H9 (cell line): ENCODE measurements around the gene TNFRSF6B. TPM values are rescaled to one million over a fixed set of nuclear protein-coding genes. Genes with fewer than 3 reads are reported as not detected.
A peak's percentile ranks its signal among the peaks of the same experiment; 100 is the strongest.

Experiments used
- DNase-seq: peaks from one replicate; pipeline ENCODE4 v3.0.0-alpha.2; 2017
- H2AFZ ChIP-seq: one replicate; pipeline ENCODE4 v1.6.1; 2013; ENCODE audit warnings: mild to moderate bottlenecking, low read length, control low read depth, moderate library complexity
- H2AK5ac ChIP-seq: 2 replicates; pipeline ENCODE4 v1.6.1; 2013; ENCODE audit warnings: low read length, control low read depth, mixed read lengths; ENCODE audit not compliant: insufficient read length
- H2BK120ac ChIP-seq: one replicate; pipeline ENCODE4 v1.6.1; 2013; ENCODE audit warnings: low read depth, mild to moderate bottlenecking, low read length, control low read depth, inconsistent platforms; ENCODE audit not compliant: poor library complexity, severe bottlenecking
- H2BK12ac ChIP-seq: 2 replicates; pipeline ENCODE4 v1.6.1; 2013; ENCODE audit warnings: low read length, control low read depth, mixed read lengths, low read depth; ENCODE audit not compliant: insufficient read length
- H2BK15ac ChIP-seq: 2 replicates; pipeline ENCODE4 v1.6.1; 2013; ENCODE audit warnings: low read depth, low read length, control low read depth
- H2BK20ac ChIP-seq: one replicate; pipeline ENCODE4 v1.6.1; 2013; ENCODE audit warnings: low read depth, mild to moderate bottlenecking, low read length, control low read depth, inconsistent platforms; ENCODE audit not compliant: poor library complexity, severe bottlenecking
- H2BK5ac ChIP-seq: 2 replicates; pipeline ENCODE4 v1.6.1; 2013; ENCODE audit warnings: low read length, control low read depth, mixed read lengths; ENCODE audit not compliant: insufficient read length
- H3K14ac ChIP-seq: 2 replicates; pipeline ENCODE4 v1.6.1; 2013; ENCODE audit warnings: low read length, control low read depth; ENCODE audit not compliant: insufficient read depth
- H3K18ac ChIP-seq: 2 replicates; pipeline ENCODE4 v1.6.1; 2013; ENCODE audit warnings: low read depth, mild to moderate bottlenecking, mixed read lengths, low read length, control low read depth; ENCODE audit not compliant: insufficient read length
- H3K23ac ChIP-seq: 2 replicates; pipeline ENCODE4 v1.6.1; 2013; ENCODE audit warnings: low read length, control low read depth, mixed read lengths, low read depth; ENCODE audit not compliant: insufficient read length
- H3K23me2 ChIP-seq: 2 replicates; pipeline ENCODE4 v1.6.1; 2013; ENCODE audit warnings: low read depth, mild to moderate bottlenecking, mixed read lengths, low read length, control low read depth; ENCODE audit not compliant: insufficient read length, poor library complexity, severe bottlenecking
- H3K27ac ChIP-seq: 2 replicates; pipeline ENCODE4 v1.5.1; 2013; ENCODE audit warnings: low read length, control low read depth, mixed read lengths, low read depth; ENCODE audit not compliant: insufficient read length
- H3K27me3 ChIP-seq: 2 replicates; pipeline ENCODE4 v1.6.1; 2013; ENCODE audit warnings: low read length, control low read depth, inconsistent platforms; ENCODE audit not compliant: insufficient read depth
- H3K4ac ChIP-seq: 2 replicates; pipeline ENCODE4 v1.6.1; 2013; ENCODE audit warnings: low read depth, mild to moderate bottlenecking, control low read depth, inconsistent platforms, low read length, moderate library complexity
- H3K4me1 ChIP-seq: 2 replicates; pipeline ENCODE4 v1.6.1; 2013; ENCODE audit warnings: low read length, control low read depth, inconsistent platforms; ENCODE audit not compliant: insufficient read depth
- H3K4me2 ChIP-seq: 2 replicates; pipeline ENCODE4 v1.6.1; 2013; ENCODE audit warnings: low read length, control low read depth, mixed read lengths; ENCODE audit not compliant: insufficient read length, insufficient read depth
- H3K56ac ChIP-seq: 2 replicates; pipeline ENCODE4 v1.6.1; 2013; ENCODE audit warnings: low read depth, mild to moderate bottlenecking, mixed read lengths, low read length, control low read depth; ENCODE audit not compliant: insufficient read length
- H3K79me1 ChIP-seq: 2 replicates; pipeline ENCODE4 v1.6.1; 2013; ENCODE audit warnings: low read depth, mild to moderate bottlenecking, moderate library complexity, low read length, control low read depth, inconsistent platforms; ENCODE audit not compliant: insufficient read depth, poor library complexity, severe bottlenecking
- H3K79me2 ChIP-seq: 2 replicates; pipeline ENCODE4 v1.6.1; 2013; ENCODE audit warnings: low read length, control low read depth, inconsistent platforms; ENCODE audit not compliant: insufficient read depth
- H3K9ac ChIP-seq: 2 replicates; pipeline ENCODE4 v1.6.1; 2013; ENCODE audit warnings: low read length, control low read depth, mixed read lengths; ENCODE audit not compliant: insufficient read length; ENCODE audit errors: extremely low read depth
- H3K9me3 ChIP-seq: one replicate; pipeline ENCODE4 v1.6.1; 2013; ENCODE audit warnings: low read depth, low read length, inconsistent platforms; ENCODE audit not compliant: control insufficient read depth
- H3T11ph ChIP-seq: one replicate; pipeline ENCODE4 v1.6.1; 2013; ENCODE audit warnings: mild to moderate bottlenecking, low read length, control low read depth, inconsistent platforms
- H4K20me1 ChIP-seq: one replicate; pipeline ENCODE4 v1.6.1; 2013; ENCODE audit not compliant: control insufficient read depth, insufficient read length, insufficient read depth
- H4K5ac ChIP-seq: 2 replicates; pipeline ENCODE4 v1.6.1; 2013; ENCODE audit warnings: low read depth, mild to moderate bottlenecking, mixed read lengths, low read length, control low read depth; ENCODE audit not compliant: insufficient read length
- H4K8ac ChIP-seq: replicated peaks from 2 replicates; pipeline ENCODE4 v1.6.1; 2013; ENCODE audit warnings: low read length, control low read depth, mixed read lengths, low read depth; ENCODE audit not compliant: insufficient read length
- H4K91ac ChIP-seq: 2 replicates; pipeline ENCODE4 v1.6.1; 2013; ENCODE audit warnings: low read depth, mild to moderate bottlenecking, moderate library complexity, mixed read lengths, low read length, control low read depth; ENCODE audit not compliant: insufficient read length
- H3K27ac Mint-ChIP-seq, 3 experiments: 2 replicates in 2 of 3; 3 replicates in 1 of 3; pipeline ENCODE4 v1.8.0; 2020 to 2021; ENCODE audit warnings: mixed read lengths in 3 of 3, mild to moderate bottlenecking in 1 of 3, moderate library complexity in 1 of 3
- H3K27me3 Mint-ChIP-seq: 2 replicates; pipeline ENCODE4 v1.8.0; 2021; ENCODE audit warnings: low read depth, mild to moderate bottlenecking, moderate library complexity, mixed read lengths
- H3K36me3 Mint-ChIP-seq, 3 experiments: 2 replicates in 2 of 3; 3 replicates in 1 of 3; pipeline ENCODE4 v1.8.0; 2020 to 2021; ENCODE audit warnings: low read depth in 3 of 3, mixed read lengths in 3 of 3; ENCODE audit not compliant: insufficient read depth in 1 of 3
- H3K4me1 Mint-ChIP-seq, 2 experiments: 2 replicates each; pipeline ENCODE4 v1.8.0; 2020; ENCODE audit warnings: mixed read lengths in 2 of 2
- H3K4me3 Mint-ChIP-seq, 2 experiments: 2 replicates in 1 of 2; 3 replicates in 1 of 2; pipeline ENCODE4 v1.8.0; 2020 to 2021; ENCODE audit warnings: mild to moderate bottlenecking in 2 of 2, mixed read lengths in 2 of 2, moderate library complexity in 1 of 2
- H3K9me3 Mint-ChIP-seq, 2 experiments: 2 replicates in 1 of 2; 3 replicates in 1 of 2; pipeline ENCODE4 v1.8.0; 2020; ENCODE audit warnings: mild to moderate bottlenecking in 2 of 2, mixed read lengths in 2 of 2, moderate library complexity in 1 of 2
- CTCF ChIP-seq: fragments of 200-600 bp; sonication (generic); conservative IDR thresholded peaks from 3 replicates; pipeline ENCODE4 v1.8.0; 2021; ENCODE audit warnings: antibody characterized with exemption, mild to moderate bottlenecking
- WGBS: extraction: QIAGEN DNeasy Blood & Tissue Kit; methylation state at CpG from one replicate; pipeline ENCODE4 v1.1.7; 2013; ENCODE audit warnings: missing lambda C conversion rate, low lambda C conversion rate, mixed read lengths; ENCODE audit not compliant: insufficient read length; ENCODE audit errors: extremely low coverage; 5-methylcytosine and 5-hydroxymethylcytosine counted together
- total RNA-seq: library from RNA; stranded (reverse); gene quantifications from 2 replicates; pipeline ENCODE4 v1.2.1, GENCODE V29; 2021

Gene TNFRSF6B
- total RNA-seq, 1 experiment from 2014 or later: not detected

- Mint-ChIP-seq H3K4me3 (no peak overlapping the region), H3K36me3 (peaks cover 2 to 5% (median 3%) of the 10 kb centered on the region in 3 experiments; a peak in 5 of 7 replicates), H3K27ac (0 out of 7 replicates have a peak overlapping the region, but pooled peaks of 1 of the 3 experiments have one; percentile 49), H3K27me3 (peaks cover 4% of the 10 kb centered on the region; the same call in 1 of the 2 replicates), H3K4me1 (peaks cover 2 to 10% of the 10 kb centered on the region in 2 experiments), H3K9me3 (peaks cover 0 to under 1% of the 10 kb centered on the region in 2 experiments; a peak in 2 of 5 replicates)
- no peak overlapping the region for H3K4ac ChIP-seq
- H3K9ac ChIP-seq: no peak overlapping the region
- H4K91ac ChIP-seq: no peak overlapping the region
- DNase-seq: peak; percentile 39
- H4K20me1 ChIP-seq: no peaks in the 10 kb centered on the region
- no peak overlapping the region for H2BK5ac ChIP-seq
- no peaks in the 10 kb centered on the region for H3K27me3 ChIP-seq
- no peak overlapping the region for H2BK120ac ChIP-seq
- no peak overlapping the region for H4K8ac ChIP-seq
- no peak overlapping the region for H3K56ac ChIP-seq
- no peak overlapping the region for H3K23ac ChIP-seq
- H3K27ac ChIP-seq: no peak overlapping the region
- H3K79me1 ChIP-seq: no peaks in the 10 kb centered on the region
- no peaks in the 10 kb centered on the region for H3K9me3 ChIP-seq
- no peak overlapping the region for H2BK15ac ChIP-seq
- H3K23me2 ChIP-seq: peaks cover 4% of the 10 kb centered on the region
- H3K18ac ChIP-seq: no peak overlapping the region
- H2AK5ac ChIP-seq: no peak overlapping the region
- no peak overlapping the region for H2BK12ac ChIP-seq
- no peak overlapping the region for H3K14ac ChIP-seq
- H2AFZ ChIP-seq: no peak overlapping the region
- no peak for TF ChIP-seq CTCF
- no CpG with 5 or more reads among the region's 19 CpGs for WGBS
- no peak overlapping the region for H4K5ac ChIP-seq
- H2BK20ac ChIP-seq: no peak overlapping the region
- no peak overlapping the region for H3T11ph ChIP-seq
- H3K4me2 ChIP-seq: no peak overlapping the region
- no peaks in the 10 kb centered on the region for H3K79me2 ChIP-seq
- H3K4me1 ChIP-seq: no peaks in the 10 kb centered on the region
Measured at GRCh38 chr20:63698739-63699465, 2.5 kb downstream of the TNFRSF6B start.
